ENCODE measurements around the gene LCMT1.

DNA sequence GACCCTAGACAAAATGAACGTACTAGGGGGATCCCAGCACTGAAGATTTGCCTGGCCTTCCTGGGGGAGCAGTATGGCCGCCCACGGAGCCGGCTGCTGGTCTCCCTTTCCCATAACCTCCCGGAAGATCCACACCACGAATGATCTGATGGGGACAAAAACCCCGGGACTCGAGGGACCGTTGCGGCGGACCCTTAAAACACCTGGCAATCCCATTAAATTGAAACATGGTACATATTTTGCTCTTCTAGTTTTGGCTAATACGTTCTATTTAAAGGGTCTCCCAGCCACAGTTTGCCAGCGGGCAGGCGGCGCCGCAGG is 45.2 kb upstream of the LCMT1 start:
- TF ChIP-seq, protein P1, sequence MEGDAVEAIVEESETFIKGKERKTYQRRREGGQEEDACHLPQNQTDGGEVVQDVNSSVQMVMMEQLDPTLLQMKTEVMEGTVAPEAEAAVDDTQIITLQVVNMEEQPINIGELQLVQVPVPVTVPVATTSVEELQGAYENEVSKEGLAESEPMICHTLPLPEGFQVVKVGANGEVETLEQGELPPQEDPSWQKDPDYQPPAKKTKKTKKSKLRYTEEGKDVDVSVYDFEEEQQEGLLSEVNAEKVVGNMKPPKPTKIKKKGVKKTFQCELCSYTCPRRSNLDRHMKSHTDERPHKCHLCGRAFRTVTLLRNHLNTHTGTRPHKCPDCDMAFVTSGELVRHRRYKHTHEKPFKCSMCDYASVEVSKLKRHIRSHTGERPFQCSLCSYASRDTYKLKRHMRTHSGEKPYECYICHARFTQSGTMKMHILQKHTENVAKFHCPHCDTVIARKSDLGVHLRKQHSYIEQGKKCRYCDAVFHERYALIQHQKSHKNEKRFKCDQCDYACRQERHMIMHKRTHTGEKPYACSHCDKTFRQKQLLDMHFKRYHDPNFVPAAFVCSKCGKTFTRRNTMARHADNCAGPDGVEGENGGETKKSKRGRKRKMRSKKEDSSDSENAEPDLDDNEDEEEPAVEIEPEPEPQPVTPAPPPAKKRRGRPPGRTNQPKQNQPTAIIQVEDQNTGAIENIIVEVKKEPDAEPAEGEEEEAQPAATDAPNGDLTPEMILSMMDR (conservative IDR thresholded peaks at IDR 0.05), result no peak
- TF ChIP-seq ZFX (IDR thresholded peaks at IDR 0.05), result no peak
